HG02588 (cell line): ENCODE results near the gene VPS45.
"Not testable (repeated sequence)": the region's sequence is repeated elsewhere in the genome, so short reads cannot be mapped to it uniquely, and the experiment has no call there.

ENCODE experiments used
- ATAC-seq: cut with Tn5 transposase; IDR thresholded peaks from one replicate; pipeline ENCODE4 v1.9.1; 2021; ENCODE audit warnings: mild to moderate bottlenecking, moderate library complexity; ENCODE audit not compliant: unreplicated experiment

Gene VPS45, protein sequence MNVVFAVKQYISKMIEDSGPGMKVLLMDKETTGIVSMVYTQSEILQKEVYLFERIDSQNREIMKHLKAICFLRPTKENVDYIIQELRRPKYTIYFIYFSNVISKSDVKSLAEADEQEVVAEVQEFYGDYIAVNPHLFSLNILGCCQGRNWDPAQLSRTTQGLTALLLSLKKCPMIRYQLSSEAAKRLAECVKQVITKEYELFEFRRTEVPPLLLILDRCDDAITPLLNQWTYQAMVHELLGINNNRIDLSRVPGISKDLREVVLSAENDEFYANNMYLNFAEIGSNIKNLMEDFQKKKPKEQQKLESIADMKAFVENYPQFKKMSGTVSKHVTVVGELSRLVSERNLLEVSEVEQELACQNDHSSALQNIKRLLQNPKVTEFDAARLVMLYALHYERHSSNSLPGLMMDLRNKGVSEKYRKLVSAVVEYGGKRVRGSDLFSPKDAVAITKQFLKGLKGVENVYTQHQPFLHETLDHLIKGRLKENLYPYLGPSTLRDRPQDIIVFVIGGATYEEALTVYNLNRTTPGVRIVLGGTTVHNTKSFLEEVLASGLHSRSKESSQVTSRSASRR

DNA sequence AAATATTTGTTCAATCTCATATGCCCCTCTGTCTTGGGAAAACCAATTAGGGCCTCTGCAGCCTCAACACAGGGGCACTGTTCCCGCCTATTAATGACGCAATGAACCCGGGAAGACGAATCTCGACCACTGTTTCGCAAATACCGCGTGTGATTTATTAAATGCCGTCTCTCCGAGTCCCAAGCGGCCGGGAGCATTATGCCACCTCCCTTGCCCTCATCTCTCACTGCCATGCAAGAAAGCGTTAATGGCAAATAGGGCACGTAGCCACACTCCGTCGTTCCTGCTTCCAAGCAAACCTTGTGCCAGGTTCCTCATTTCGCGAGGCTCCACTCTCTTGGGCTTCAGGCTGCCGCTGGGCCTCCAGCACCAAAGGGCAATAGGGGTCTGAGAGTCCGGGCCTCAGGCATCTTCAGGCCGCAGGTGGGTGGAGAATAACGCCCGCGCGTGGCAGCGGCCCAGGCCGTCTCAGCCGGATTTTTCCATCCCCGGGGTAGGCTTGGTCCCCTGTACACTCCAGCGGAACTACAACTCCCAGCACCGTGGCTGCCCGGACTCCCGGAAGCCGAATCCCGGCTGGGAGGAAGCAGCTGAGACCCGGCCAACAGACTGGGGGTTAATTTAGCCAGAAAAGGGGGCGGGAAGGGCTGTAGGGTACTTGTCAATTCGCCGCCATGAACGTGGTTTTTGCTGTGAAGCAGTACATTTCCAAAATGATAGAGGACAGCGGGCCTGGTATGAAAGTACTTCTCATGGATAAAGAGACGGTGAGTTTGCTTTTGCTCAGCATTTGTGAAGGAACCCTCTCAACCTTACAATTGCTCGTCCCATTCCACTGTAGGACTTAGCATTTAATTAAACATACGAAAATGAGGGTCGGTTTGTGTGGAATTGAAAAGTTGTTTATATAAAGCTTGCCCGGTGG lies at the start of gene VPS45:
Gene VPS45 (plus strand): TSS at position 593 of the 925 bp plus-strand sequence. CDS start 82 bp downstream, at position 675.
- peak; percentile 90 for ATAC-seq

- ATAC-seq: no peak
These were observed 49.4 kb upstream of the VPS45 start for GRCh38 chr1:150018165-150018564.

DNA sequence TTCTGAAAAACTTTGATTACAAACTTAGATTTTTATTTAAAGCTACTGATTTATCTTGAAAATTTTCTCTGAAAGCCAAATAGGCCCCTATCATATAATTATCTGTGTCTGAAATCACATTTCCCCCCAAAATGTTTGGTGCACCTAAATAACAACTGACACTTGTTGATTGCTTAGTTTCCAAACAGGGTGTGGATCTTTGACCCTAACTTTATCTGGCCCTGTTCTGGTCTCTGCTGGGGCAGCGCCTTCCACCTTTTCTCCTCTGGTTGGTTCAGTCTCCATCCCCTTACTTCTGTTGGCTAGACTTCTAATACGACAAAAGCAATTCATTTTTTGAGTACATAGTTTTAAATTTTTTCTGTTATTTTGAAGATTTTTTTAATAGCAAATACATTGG lies 46.9 kb upstream of the VPS45 start:
- ATAC-seq: no peak

DNA sequence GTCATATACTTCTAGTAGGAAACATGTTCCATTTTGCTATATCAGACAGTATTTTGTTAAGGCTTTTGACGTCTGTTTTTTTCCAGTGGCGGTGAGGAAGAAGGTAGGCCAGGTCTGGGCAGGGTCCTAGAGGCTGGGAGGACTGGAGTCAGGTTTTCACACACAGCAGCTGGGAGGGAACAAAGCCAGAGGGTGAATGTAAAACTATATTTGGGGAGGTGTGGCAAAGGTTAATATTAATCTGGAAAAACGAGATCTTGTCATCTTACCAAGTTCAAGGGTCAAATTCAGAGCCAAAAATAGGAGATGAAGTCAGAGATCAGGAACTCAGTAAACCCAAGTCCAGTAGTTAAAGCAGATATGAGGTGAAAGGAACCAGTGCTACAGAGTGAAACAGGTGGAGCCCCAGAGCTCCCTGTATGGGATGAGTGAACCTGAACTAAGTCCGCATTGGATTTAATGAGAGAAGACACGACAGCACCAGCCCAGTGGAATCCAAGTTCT lies 46.3 kb upstream of the VPS45 start:
- no peak for ATAC-seq

DNA sequence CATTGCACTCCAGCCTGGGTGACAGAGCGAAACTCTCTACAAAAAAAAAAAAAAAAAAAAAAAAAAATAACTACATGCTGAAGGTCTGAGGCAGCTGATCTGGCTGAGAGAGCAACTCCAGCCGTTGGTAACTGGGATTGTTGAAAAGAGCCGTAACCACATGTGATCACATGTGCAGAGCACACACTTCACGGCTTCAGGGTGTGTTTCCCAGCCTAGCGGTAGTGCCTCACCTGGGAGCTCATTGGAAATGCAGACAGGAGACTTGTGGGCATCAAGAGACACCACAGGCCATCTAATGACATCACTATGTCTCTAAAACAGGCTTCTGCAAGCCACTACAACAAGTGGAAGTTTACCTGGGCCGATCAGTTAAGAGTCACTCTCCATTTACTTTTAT lies 45.2 kb upstream of the VPS45 start:
- no peak for ATAC-seq

DNA sequence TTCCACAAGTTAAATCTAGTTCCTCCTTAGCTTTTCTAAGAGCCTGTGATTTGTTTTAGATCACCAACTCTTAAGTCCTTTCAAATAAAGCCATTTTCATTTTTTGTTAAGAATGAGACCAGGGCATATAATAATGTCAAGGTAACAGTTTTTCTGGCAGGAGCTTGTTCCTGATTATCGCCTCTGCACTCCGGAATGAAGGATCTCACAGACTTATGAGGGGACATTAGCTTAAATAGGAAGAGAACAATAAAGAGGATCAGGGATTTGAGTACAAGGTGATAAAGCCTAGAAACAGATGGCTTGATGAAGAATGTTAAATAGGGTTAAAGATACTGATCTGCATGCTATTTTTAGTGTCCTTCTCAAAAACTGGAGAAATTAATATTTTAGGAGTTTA lies 43.4 kb upstream of the VPS45 start:
- no peak for ATAC-seq

DNA sequence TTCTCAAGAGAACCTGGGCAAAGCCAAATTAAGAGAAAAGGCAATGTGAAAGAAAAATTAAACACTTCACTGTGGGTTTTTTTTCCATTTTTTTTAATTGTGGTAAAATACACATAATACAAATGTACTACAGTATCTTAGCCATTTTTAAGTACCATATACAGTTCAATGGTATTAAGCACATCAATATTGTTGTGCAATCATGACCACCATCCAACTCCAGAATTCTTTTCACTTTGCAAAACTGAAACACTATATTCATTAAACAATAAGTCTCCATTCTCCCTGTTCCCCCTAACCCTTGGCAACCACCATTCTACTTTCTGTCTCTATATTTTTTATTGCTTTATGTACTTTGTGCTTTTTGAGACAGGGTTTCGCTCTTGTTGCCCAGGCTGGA lies 39.3 kb upstream of the VPS45 start:
- ATAC-seq: no peak

GRCh38 chr1:150034336-150034735 lies 33.2 kb upstream of the VPS45 start:
- ATAC-seq: no peak

DNA sequence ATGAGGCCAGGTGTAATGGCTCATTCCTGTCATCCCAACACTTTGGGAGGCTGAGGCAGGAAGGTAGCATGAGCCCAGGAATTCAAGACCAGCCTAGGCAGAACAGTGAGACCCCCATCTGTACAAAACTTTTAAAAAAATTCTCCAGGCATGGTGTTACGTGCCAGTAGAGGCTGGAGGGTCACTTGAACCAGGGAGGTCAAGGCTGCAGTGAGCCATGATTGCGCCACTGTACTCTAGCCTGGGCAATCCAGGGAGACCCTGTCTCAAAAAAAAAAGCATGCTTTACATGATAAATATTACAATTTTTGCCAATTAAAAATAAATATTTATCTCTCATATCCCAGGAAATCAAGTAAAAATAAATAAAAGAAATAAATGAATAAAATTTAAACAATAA lies 17.6 kb upstream of the VPS45 start:
- ATAC-seq: no peak

- ATAC-seq: no peak
These were observed 16.5 kb upstream of the VPS45 start for GRCh38 chr1:150051089-150051373.

DNA sequence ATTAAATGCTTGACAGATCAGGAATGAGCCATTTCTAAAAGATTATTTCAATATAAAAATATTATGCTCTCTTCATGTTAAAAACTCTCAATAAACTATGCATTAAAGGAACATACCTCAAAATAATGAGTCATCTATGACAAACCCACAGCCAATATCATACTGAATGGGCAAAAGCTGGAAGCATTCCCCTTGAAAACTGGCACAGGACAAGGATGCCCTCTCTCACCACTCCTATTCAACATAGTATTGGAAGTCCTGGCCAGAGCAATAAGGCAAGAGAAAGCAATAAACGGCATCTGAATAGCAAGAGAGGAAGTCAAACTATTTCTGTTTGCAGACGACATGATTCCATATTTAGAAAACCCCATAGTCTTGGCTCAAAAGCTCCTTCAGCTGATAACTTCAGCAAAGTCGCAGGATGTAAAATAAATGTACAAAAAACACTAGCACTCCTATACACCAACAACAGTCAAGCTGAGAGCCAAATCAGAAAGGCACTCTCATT lies 15.6 kb upstream of the VPS45 start:
- not testable (repeated sequence) for ATAC-seq

DNA sequence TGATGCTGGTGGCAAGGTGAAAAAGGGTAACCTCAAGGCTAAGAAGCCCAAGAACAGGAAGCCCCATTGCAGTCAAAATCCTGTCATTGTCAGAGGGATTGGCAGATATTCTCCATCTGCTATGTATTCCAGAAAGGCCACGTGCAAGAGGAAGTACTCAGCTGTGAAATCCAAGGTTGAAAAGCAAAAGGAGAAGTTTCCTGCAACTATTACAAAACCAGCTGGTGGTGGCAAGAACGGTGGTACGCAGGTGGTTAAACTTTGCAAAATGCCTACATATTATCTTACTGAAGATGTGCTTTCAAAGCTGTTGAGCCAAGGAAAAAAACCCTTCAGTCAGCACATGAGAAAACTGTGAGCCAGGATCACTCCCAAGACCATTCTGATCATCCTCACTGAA lies 13.7 kb upstream of the VPS45 start:
- ATAC-seq: no peak

- ATAC-seq: not testable (repeated sequence)
These were observed 12.1 kb upstream of the VPS45 start for GRCh38 chr1:150055507-150055906.

- no peak for ATAC-seq
These were observed 11.2 kb upstream of the VPS45 start for GRCh38 chr1:150056407-150056806.

GRCh38 chr1:150060260-150060659 lies 7.3 kb upstream of the VPS45 start:
- ATAC-seq: no peak

- ATAC-seq: no peak
These were observed 5.9 kb upstream of the VPS45 start for GRCh38 chr1:150061632-150062101.

DNA sequence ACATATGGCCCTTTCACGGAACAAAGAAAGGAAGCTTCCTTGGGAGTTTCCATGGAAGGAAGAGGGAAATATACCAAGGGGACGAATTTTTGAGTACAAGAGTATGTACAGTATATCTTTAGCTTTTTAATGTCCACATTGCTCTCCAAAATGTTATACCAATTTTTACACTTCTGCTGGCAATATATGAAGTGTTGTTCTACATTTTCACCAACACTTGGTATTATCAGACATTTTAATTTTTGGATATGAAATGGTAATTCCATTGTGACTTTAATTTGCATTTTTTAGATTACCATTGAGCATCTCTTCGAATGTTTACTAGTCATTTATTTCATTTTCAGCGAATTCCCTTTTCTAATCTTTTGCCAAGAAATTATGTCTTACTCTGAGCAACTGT lies 5.5 kb upstream of the VPS45 start:
- ATAC-seq: no peak

GRCh38 chr1:150065184-150065871 lies 2.2 kb upstream of the VPS45 start:
- no peak for ATAC-seq

- no peak for ATAC-seq
These were observed 1.2 kb upstream of the VPS45 start for GRCh38 chr1:150066328-150066727.

DNA sequence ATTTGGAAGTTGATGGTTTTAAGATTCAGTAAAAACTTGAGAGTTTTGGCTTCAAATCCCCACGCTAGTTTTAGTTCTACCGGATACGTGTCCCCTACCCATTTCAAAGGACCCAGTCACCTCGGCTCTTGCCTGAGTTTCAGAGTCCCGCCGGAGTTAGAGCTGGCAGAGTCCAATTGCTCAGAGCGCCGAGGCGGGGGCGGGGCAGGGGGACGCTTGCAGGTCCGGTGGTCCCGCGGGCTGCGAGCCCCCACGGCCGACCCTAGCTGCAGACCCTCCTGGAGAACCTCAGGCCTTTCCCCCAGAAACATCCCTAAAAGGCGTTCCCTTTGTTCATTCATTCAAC lies 765 bp upstream of the VPS45 start:
- ATAC-seq: peak; percentile 28

DNA sequence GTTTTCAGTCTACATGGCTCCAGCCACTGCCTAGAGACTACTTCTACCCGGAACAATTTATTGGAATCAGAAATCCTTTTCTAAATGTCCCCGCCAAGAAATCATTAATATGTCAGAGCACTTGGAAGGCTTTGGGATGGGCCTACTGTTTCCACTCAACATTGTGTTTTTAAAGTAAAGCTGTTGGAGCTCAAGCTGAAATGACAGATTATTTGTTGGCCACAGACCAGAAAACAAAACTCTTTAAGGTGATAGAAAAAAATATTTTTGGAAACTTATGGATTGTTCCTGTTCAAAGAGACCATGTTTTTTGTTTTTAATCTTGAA lies 496 bp downstream of the VPS45 start:
- ATAC-seq: no peak
